Stimulated activated CD4-positive, alpha-beta T cell treated with anti-CD3 and anti-CD28 coated beads, TNF-alpha, amount 100 ng/mL, for 1 hour (primary cell): Measurements from ENCODE around the gene KRTAP10-2.
"Not testable (repeated sequence)": the region's sequence is repeated elsewhere in the genome, so short reads cannot be mapped to it uniquely, and the experiment has no call there.

Experiments used
- DNase-seq, 3 donors: peaks; one replicate each; pipeline ENCODE4 v3.0.0-alpha.2; 2020; ENCODE audit warnings: low read depth in 3 of 3, low spot score in 1 of 3

Gene KRTAP10-2

GRCh38 chr21:44503006-44503889 is 48.1 kb downstream of the KRTAP10-2 start:
- DNase-seq: not testable (repeated sequence)

DNA sequence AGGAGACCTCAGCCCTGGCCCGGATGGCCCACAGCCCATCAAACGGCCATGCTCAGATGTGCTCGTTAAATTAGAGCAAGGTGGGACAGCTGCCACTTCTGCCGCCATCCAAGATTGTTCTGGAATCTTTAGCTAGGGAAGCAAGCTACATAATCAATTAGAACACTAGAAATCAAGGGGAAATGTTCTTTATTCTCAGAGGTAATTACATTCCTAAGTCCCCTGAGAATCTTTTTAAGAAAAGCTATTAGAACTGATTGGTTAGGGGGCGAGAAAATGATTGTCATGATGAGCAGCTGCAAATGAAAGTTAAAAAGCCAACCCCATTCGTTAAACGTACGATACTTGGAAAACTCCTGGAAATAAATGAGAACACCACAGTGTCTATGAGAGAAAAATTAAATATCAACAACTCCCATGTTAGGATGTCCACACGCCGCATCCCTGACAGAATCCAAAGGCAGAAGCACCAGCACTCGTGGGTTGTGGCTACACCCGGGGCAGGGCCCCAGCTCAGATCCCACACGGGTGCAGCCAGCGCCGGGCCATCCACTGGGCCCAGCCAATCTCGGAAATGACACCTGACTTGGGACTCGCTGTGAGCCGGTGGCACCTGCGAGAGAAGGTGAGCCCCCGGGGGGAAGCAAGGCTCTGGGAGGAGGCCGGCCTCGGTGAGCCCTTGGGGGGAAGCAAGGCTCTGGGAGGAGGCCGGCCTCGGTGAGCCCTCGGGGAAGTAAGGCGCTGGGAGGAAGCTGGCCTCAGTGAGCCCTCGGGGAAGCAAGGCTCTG is 48.9 kb downstream of the KRTAP10-2 start:
- DNase-seq: no peak
